SK-MEL-5 (cell line): Measurements from ENCODE around the gene POLR2E. TPM values are rescaled to one million over a fixed set of nuclear protein-coding genes. Genes with fewer than 3 reads are reported as not detected.
"Not testable (repeated sequence)": the region's sequence is repeated elsewhere in the genome, so short reads cannot be mapped to it uniquely, and the experiment has no call there.

Experiments
- DNase-seq: peaks from one replicate; pipeline ENCODE4 v3.0.0-alpha.2; 2016; ENCODE audit warnings: low read depth, low spot score
- in situ Hi-C: cut with HindIII; loops from 2 replicates; pipeline ENCODE4 v1.10.0; 2016; ENCODE audit warnings: low sequenced_read_pairs, high pct_unique_total_duplicates, low pct_unique_long_range_greater_than_20kb
- total RNA-seq: library from RNA; depleted of rRNA; stranded (reverse); fragments of >200 nt; shearing (Covaris generic); gene quantifications from 2 replicates; pipeline ENCODE4 v1.2.3, GENCODE V29; 2014

POLR2E gene
- total RNA-seq, 1 experiment from 2014 or later: 132 TPM

- in situ Hi-C loops: no loop called here
- no peak for DNase-seq
These were observed 34.4 kb upstream of the POLR2E start for GRCh38 chr19:1129535-1129934.

DNA sequence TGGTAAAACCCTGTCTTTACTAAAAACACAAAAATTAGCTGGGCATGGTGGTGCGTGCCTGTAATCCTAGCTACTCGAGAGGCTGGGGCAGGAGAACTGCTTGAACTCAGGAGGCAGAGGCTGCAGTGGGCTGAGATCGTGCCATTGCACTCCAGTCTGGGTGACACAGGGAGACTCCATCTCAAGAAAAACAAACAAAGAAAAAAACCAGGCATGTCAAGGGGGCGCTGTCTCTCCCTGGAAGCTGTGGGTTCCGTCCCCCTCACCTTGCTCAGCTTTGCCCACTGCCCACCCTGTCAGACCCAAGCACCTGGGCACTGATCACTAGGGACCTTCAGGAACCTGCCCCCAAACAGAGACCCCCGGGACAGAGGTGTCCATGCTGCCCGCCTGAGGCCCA, 33.9 kb upstream of the POLR2E start:
- in situ Hi-C loops, DNase-seq: not testable (repeated sequence)

- no peak for DNase-seq
- in situ Hi-C loops: no loop called here
These were observed 32.9 kb upstream of the POLR2E start for GRCh38 chr19:1128106-1128505.

DNA sequence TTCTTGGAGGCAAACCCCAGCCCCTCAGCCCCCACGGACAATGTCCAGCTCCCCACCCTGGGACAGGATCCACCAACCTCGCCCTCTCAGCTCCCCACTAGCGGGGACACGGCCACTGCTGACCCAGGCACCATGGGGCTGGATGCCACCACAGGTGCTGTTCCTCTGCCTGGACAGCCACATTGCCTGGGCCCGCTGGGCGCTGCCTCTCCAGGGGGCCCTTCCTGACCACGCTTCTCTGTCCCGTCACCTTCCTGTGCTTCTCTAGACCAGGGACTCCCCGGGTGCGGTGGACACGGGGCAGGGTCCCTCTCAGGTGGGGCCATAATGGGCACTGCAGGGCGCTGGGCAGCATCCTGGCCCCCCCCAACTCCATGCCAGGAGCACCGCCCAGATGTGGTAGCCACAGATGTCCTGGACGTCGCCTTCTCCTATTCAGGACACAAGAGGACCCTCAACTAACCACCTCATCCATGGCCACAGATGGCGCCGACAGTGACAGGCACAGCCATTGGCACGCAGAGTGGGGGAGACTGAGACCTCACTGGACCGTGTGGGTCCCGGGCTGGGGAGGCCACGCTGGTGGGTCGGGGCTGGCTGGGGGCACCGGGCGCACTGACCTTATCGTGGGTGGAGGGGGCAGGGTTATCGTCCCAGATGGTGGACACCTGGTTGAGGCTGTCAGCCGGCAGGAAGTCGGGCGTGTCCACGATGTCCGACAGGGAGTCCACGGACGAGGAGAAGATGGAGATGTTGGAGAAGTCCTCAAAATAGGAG, 32.0 kb upstream of the POLR2E start:
- in situ Hi-C loops: no loop called here

DNA sequence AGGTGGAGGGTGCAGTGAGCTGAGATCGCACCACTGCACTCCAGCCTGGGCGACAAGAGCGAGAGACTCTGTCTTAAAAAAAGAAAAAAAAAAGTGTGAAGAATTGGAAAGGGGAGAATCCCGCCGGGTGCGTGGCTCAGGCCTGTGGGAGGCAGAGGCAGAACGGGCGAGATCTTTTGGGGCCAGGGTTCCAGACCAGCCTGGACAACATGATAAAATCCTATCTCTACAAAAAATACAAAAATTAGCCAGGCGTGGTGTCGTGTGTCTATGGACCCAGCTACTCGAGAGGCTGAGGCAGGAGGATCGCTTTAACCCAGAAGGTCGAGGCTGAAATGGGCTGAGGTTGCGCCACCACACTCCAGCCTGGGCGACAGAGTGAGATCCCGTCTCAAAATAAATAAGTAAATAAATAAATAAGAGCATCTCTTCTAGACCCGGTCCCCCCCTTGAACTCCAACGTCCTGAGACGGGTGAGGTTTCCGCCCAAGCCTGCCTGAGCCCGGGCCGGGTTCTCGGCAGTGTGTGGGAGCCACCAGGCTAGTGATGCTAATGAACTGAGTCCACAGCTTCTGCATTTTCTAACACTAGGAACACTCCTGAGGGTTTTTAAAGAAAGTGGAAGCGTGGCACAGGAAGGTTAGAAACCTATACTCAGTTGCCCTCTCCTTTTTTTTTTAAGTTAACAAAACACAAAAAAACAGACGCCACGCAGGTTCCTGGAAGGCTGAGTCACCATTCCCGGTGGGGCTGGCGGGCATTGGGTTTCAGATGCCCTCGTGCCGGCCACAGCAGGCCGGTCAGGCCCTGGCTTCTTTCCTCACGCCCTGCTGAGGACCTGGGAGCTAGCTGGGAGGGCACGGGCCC, 30.7 kb upstream of the POLR2E start:
- DNase-seq: peak; percentile 7
- in situ Hi-C loops: no loop called here

More for the DNA sequence above, 32.0 kb upstream of the POLR2E start:
- DNase-seq: no peak

- in situ Hi-C loops: no loop called here
- DNase-seq: no peak
These were observed 28.9 kb upstream of the POLR2E start for GRCh38 chr19:1123885-1124677.

DNA sequence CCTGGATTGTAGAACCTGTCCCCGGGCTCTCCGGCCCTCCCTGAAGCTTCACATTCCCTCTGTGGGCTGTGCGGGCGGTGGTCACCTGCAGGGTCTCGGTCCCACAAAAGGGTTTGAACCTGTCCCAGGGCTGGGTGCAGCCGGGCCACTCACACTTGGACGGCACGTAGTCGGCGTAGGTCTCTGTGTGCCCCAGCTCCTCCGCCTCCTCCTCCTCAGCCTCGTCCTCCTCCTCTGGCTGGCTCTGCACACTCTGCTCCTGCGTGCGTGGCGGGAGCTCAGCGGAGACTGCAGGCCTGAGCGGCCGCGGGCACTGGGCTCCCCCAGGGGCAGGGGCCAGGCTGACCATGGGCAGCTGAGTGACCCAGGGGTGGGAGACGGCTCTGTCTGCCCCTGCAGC, 28.2 kb upstream of the POLR2E start:
- DNase-seq: no peak

GRCh38 chr19:1122972-1123363, 27.8 kb upstream of the POLR2E start:
- DNase-seq: peak; percentile 77
- in situ Hi-C loops: no loop called here

More for the DNA sequence above, 28.2 kb upstream of the POLR2E start:
- in situ Hi-C loops: no loop called here

GRCh38 chr19:1122021-1122971, 27.1 kb upstream of the POLR2E start:
- in situ Hi-C loops: no loop called here
- no peak for DNase-seq

DNA sequence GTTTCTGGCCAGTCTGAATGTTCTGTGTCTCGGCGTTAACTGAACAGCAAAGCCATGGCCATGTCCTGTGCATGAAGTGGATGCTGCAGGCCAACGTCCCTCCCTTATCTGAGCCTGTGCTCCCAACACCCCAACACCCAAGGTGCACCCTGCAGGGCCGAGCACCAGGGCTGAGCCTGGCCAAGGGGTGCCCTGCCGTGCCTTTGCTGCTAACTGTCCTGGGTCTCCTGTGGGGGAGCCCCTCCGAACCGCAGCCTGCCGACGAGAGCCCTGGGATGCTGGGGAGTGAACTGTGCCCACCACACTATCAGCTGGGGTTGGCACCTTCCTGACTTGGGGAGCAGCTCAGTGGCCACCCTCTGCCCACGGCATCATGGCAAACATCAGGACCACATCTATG, 26.2 kb upstream of the POLR2E start:
- in situ Hi-C loops: no loop called here

GRCh38 chr19:1119475-1120217, 24.5 kb upstream of the POLR2E start:
- no peak for DNase-seq
- in situ Hi-C loops: no loop called here

More for the DNA sequence above, 26.2 kb upstream of the POLR2E start:
- no peak for DNase-seq

- DNase-seq: no peak
- in situ Hi-C loops: no loop called here
These were observed 23.8 kb upstream of the POLR2E start for GRCh38 chr19:1118999-1119398.

GRCh38 chr19:1117654-1118053, 22.5 kb upstream of the POLR2E start:
- no peak for DNase-seq
- in situ Hi-C loops: no loop called here

- DNase-seq: no peak
- in situ Hi-C loops: no loop called here
These were observed 21.8 kb upstream of the POLR2E start for GRCh38 chr19:1116726-1117581.

DNA sequence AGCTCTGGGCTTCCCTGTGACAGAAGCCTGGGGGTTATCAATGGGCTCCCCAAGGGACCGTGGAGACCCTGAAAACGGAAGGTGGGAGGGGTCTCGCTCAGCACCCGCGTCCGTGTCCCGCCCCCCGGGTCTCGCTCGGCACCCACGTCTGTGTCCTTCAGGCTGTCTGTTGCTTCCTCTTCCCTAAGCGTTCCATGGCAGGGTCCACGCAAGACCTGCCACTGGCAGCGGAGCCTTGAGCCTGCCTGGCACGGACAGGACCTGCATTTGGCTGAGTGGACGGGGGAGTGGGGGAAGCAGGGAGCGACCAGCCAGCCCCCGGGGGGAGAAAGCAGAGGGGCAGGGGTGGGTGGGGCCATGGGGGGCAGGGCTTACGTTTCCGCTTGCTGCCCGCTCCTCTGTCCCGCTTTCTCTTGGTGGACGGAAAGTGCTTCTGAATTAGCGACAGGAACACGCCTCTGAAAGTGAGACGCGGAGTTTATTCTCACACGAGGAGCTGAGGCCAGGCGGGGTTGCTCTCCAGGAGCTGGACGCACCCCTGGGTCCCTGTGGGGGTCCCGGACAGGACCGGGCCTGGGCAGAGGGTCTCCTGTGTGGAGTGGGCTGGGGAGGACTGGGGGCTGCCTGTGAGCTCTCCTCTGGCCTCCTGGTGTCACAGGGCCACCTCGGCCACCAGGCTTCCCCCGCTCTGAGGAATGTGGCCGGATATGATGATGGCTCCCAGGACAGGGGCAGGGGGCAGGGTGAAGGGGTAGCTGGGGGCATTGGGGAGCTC, 20.7 kb upstream of the POLR2E start:
- DNase-seq: no peak
- in situ Hi-C loops: no loop called here
